H9 (cell line): Measurements from ENCODE around the gene PITPNM3. TPM values are rescaled to one million over a fixed set of nuclear protein-coding genes. Genes with fewer than 3 reads are reported as not detected.

ENCODE experiments used
- DNase-seq: peaks from one replicate; pipeline ENCODE4 v3.0.0-alpha.2; 2017
- H2AFZ ChIP-seq: one replicate; pipeline ENCODE4 v1.6.1; 2013; ENCODE audit warnings: mild to moderate bottlenecking, low read length, control low read depth, moderate library complexity
- H2AK5ac ChIP-seq: 2 replicates; pipeline ENCODE4 v1.6.1; 2013; ENCODE audit warnings: low read length, control low read depth, mixed read lengths; ENCODE audit not compliant: insufficient read length
- H2BK120ac ChIP-seq: one replicate; pipeline ENCODE4 v1.6.1; 2013; ENCODE audit warnings: low read depth, mild to moderate bottlenecking, low read length, control low read depth, inconsistent platforms; ENCODE audit not compliant: poor library complexity, severe bottlenecking
- H2BK12ac ChIP-seq: 2 replicates; pipeline ENCODE4 v1.6.1; 2013; ENCODE audit warnings: low read length, control low read depth, mixed read lengths, low read depth; ENCODE audit not compliant: insufficient read length
- H2BK15ac ChIP-seq: 2 replicates; pipeline ENCODE4 v1.6.1; 2013; ENCODE audit warnings: low read depth, low read length, control low read depth
- H2BK20ac ChIP-seq: one replicate; pipeline ENCODE4 v1.6.1; 2013; ENCODE audit warnings: low read depth, mild to moderate bottlenecking, low read length, control low read depth, inconsistent platforms; ENCODE audit not compliant: poor library complexity, severe bottlenecking
- H2BK5ac ChIP-seq: 2 replicates; pipeline ENCODE4 v1.6.1; 2013; ENCODE audit warnings: low read length, control low read depth, mixed read lengths; ENCODE audit not compliant: insufficient read length
- H3K14ac ChIP-seq: 2 replicates; pipeline ENCODE4 v1.6.1; 2013; ENCODE audit warnings: low read length, control low read depth; ENCODE audit not compliant: insufficient read depth
- H3K18ac ChIP-seq: 2 replicates; pipeline ENCODE4 v1.6.1; 2013; ENCODE audit warnings: low read depth, mild to moderate bottlenecking, mixed read lengths, low read length, control low read depth; ENCODE audit not compliant: insufficient read length
- H3K23ac ChIP-seq: 2 replicates; pipeline ENCODE4 v1.6.1; 2013; ENCODE audit warnings: low read length, control low read depth, mixed read lengths, low read depth; ENCODE audit not compliant: insufficient read length
- H3K23me2 ChIP-seq: 2 replicates; pipeline ENCODE4 v1.6.1; 2013; ENCODE audit warnings: low read depth, mild to moderate bottlenecking, mixed read lengths, low read length, control low read depth; ENCODE audit not compliant: insufficient read length, poor library complexity, severe bottlenecking
- H3K27ac ChIP-seq: 2 replicates; pipeline ENCODE4 v1.5.1; 2013; ENCODE audit warnings: low read length, control low read depth, mixed read lengths, low read depth; ENCODE audit not compliant: insufficient read length
- H3K27me3 ChIP-seq: 2 replicates; pipeline ENCODE4 v1.6.1; 2013; ENCODE audit warnings: low read length, control low read depth, inconsistent platforms; ENCODE audit not compliant: insufficient read depth
- H3K4ac ChIP-seq: 2 replicates; pipeline ENCODE4 v1.6.1; 2013; ENCODE audit warnings: low read depth, mild to moderate bottlenecking, control low read depth, inconsistent platforms, low read length, moderate library complexity
- H3K4me1 ChIP-seq: 2 replicates; pipeline ENCODE4 v1.6.1; 2013; ENCODE audit warnings: low read length, control low read depth, inconsistent platforms; ENCODE audit not compliant: insufficient read depth
- H3K4me2 ChIP-seq: 2 replicates; pipeline ENCODE4 v1.6.1; 2013; ENCODE audit warnings: low read length, control low read depth, mixed read lengths; ENCODE audit not compliant: insufficient read length, insufficient read depth
- H3K56ac ChIP-seq: 2 replicates; pipeline ENCODE4 v1.6.1; 2013; ENCODE audit warnings: low read depth, mild to moderate bottlenecking, mixed read lengths, low read length, control low read depth; ENCODE audit not compliant: insufficient read length
- H3K79me1 ChIP-seq: 2 replicates; pipeline ENCODE4 v1.6.1; 2013; ENCODE audit warnings: low read depth, mild to moderate bottlenecking, moderate library complexity, low read length, control low read depth, inconsistent platforms; ENCODE audit not compliant: insufficient read depth, poor library complexity, severe bottlenecking
- H3K79me2 ChIP-seq: 2 replicates; pipeline ENCODE4 v1.6.1; 2013; ENCODE audit warnings: low read length, control low read depth, inconsistent platforms; ENCODE audit not compliant: insufficient read depth
- H3K9ac ChIP-seq: 2 replicates; pipeline ENCODE4 v1.6.1; 2013; ENCODE audit warnings: low read length, control low read depth, mixed read lengths; ENCODE audit not compliant: insufficient read length; ENCODE audit errors: extremely low read depth
- H3K9me3 ChIP-seq: one replicate; pipeline ENCODE4 v1.6.1; 2013; ENCODE audit warnings: low read depth, low read length, inconsistent platforms; ENCODE audit not compliant: control insufficient read depth
- H3T11ph ChIP-seq: one replicate; pipeline ENCODE4 v1.6.1; 2013; ENCODE audit warnings: mild to moderate bottlenecking, low read length, control low read depth, inconsistent platforms
- H4K20me1 ChIP-seq: one replicate; pipeline ENCODE4 v1.6.1; 2013; ENCODE audit not compliant: control insufficient read depth, insufficient read length, insufficient read depth
- H4K5ac ChIP-seq: 2 replicates; pipeline ENCODE4 v1.6.1; 2013; ENCODE audit warnings: low read depth, mild to moderate bottlenecking, mixed read lengths, low read length, control low read depth; ENCODE audit not compliant: insufficient read length
- H4K8ac ChIP-seq: replicated peaks from 2 replicates; pipeline ENCODE4 v1.6.1; 2013; ENCODE audit warnings: low read length, control low read depth, mixed read lengths, low read depth; ENCODE audit not compliant: insufficient read length
- H4K91ac ChIP-seq: 2 replicates; pipeline ENCODE4 v1.6.1; 2013; ENCODE audit warnings: low read depth, mild to moderate bottlenecking, moderate library complexity, mixed read lengths, low read length, control low read depth; ENCODE audit not compliant: insufficient read length
- H3K27ac Mint-ChIP-seq, 3 experiments: 2 replicates in 2 of 3; 3 replicates in 1 of 3; pipeline ENCODE4 v1.8.0; 2020 to 2021; ENCODE audit warnings: mixed read lengths in 3 of 3, mild to moderate bottlenecking in 1 of 3, moderate library complexity in 1 of 3
- H3K27me3 Mint-ChIP-seq: 2 replicates; pipeline ENCODE4 v1.8.0; 2021; ENCODE audit warnings: low read depth, mild to moderate bottlenecking, moderate library complexity, mixed read lengths
- H3K36me3 Mint-ChIP-seq, 3 experiments: 2 replicates in 2 of 3; 3 replicates in 1 of 3; pipeline ENCODE4 v1.8.0; 2020 to 2021; ENCODE audit warnings: low read depth in 3 of 3, mixed read lengths in 3 of 3; ENCODE audit not compliant: insufficient read depth in 1 of 3
- H3K4me1 Mint-ChIP-seq, 2 experiments: 2 replicates each; pipeline ENCODE4 v1.8.0; 2020; ENCODE audit warnings: mixed read lengths in 2 of 2
- H3K4me3 Mint-ChIP-seq, 2 experiments: 2 replicates in 1 of 2; 3 replicates in 1 of 2; pipeline ENCODE4 v1.8.0; 2020 to 2021; ENCODE audit warnings: mild to moderate bottlenecking in 2 of 2, mixed read lengths in 2 of 2, moderate library complexity in 1 of 2
- H3K9me3 Mint-ChIP-seq, 2 experiments: 2 replicates in 1 of 2; 3 replicates in 1 of 2; pipeline ENCODE4 v1.8.0; 2020; ENCODE audit warnings: mild to moderate bottlenecking in 2 of 2, mixed read lengths in 2 of 2, moderate library complexity in 1 of 2
- WGBS: extraction: QIAGEN DNeasy Blood & Tissue Kit; methylation state at CpG from one replicate; pipeline ENCODE4 v1.1.7; 2013; ENCODE audit warnings: missing lambda C conversion rate, low lambda C conversion rate, mixed read lengths; ENCODE audit not compliant: insufficient read length; ENCODE audit errors: extremely low coverage; 5-methylcytosine and 5-hydroxymethylcytosine counted together
- total RNA-seq: library from RNA; stranded (reverse); gene quantifications from 2 replicates; pipeline ENCODE4 v1.2.1, GENCODE V29; 2021
- TF ChIP-seq, protein P1 (sequence below): fragments of 200-600 bp; sonication (generic); conservative IDR thresholded peaks from 3 replicates; pipeline ENCODE4 v1.8.0; 2021; ENCODE audit warnings: antibody characterized with exemption, mild to moderate bottlenecking

The PITPNM3 gene
- total RNA-seq, 1 experiment from 2014 or later: 3.4 TPM

DNA sequence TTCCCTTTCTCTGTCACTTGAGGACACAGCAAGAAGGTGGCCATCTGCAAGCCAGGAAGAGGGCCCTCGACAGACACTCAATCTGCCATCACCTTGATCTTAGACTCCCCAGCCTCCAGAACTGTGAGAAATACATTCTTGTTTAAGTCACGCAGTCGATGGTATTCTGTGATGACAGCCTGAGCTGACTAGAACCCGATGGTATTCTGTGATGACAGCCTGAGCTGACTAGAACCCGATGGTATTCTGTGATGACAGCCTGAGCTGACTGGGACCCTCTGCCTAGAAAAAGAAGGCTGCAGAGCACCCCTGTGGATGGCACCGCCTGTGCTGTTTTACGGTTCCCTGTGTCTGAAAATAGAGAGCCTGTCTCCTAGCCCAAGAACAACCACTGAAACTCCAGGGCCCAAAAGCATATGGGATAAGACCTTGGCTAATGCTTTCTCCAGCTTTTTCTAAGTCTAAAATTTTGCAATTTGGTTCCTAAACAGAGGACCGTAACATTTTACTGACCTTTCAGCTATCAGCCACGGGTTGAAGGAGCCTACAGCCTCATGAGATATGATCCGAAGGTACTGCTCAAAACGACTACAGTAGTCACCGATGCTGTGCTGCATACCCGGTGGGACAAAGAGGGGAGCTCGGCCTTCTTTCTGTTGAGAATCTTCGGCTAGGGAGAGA, 33.1 kb upstream of the PITPNM3 start:
- Histone ChIP-seq H3T11ph (no peak overlapping the region), H2BK5ac (no peak overlapping the region), H3K27me3 (no peaks in the 10 kb centered on the region), H2BK12ac (no peak overlapping the region), H3K23me2 (no peaks in the 10 kb centered on the region), H3K4me2 (no peak overlapping the region), H3K14ac (no peak overlapping the region), H3K9ac (no peak overlapping the region), H3K18ac (no peak overlapping the region), H4K20me1 (no peaks in the 10 kb centered on the region), H4K91ac (no peak overlapping the region), H3K4ac (no peak overlapping the region), H3K79me1 (no peaks in the 10 kb centered on the region), H3K9me3 (no peaks in the 10 kb centered on the region), H3K27ac (no peak overlapping the region), H3K4me1 (no peaks in the 10 kb centered on the region), H2BK15ac (no peak overlapping the region), H4K8ac (no peak overlapping the region), H2BK120ac (no peak overlapping the region), H2AK5ac (no peak overlapping the region), H2BK20ac (no peak overlapping the region), H3K56ac (no peak overlapping the region), H4K5ac (no peak overlapping the region), H2AFZ (no peak overlapping the region), H3K79me2 (no peaks in the 10 kb centered on the region), H3K23ac (no peak overlapping the region)
- WGBS: no CpG with 5 or more reads among the region's 15 CpGs
- Mint-ChIP-seq H3K27me3 (no peaks in the 10 kb centered on the region), H3K27ac (no peak overlapping the region), H3K36me3 (peaks cover 46 to 77% (median 75%) of the 10 kb centered on the region in 3 experiments), H3K4me1 (peaks cover 5 to 9% of the 10 kb centered on the region in 2 experiments), H3K4me3 (no peak overlapping the region), H3K9me3 (no peaks in the 10 kb centered on the region; a peak in 1 of 5 replicates)
- DNase-seq: no peak
- TF ChIP-seq, protein P1, sequence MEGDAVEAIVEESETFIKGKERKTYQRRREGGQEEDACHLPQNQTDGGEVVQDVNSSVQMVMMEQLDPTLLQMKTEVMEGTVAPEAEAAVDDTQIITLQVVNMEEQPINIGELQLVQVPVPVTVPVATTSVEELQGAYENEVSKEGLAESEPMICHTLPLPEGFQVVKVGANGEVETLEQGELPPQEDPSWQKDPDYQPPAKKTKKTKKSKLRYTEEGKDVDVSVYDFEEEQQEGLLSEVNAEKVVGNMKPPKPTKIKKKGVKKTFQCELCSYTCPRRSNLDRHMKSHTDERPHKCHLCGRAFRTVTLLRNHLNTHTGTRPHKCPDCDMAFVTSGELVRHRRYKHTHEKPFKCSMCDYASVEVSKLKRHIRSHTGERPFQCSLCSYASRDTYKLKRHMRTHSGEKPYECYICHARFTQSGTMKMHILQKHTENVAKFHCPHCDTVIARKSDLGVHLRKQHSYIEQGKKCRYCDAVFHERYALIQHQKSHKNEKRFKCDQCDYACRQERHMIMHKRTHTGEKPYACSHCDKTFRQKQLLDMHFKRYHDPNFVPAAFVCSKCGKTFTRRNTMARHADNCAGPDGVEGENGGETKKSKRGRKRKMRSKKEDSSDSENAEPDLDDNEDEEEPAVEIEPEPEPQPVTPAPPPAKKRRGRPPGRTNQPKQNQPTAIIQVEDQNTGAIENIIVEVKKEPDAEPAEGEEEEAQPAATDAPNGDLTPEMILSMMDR: no peak
